Measurements from ENCODE around the gene SCGB1A1.
"Not testable (repeated sequence)": the region's sequence is repeated elsewhere in the genome, so short reads cannot be mapped to it uniquely, and the experiment has no call there.

- TF ChIP-seq, protein P1, sequence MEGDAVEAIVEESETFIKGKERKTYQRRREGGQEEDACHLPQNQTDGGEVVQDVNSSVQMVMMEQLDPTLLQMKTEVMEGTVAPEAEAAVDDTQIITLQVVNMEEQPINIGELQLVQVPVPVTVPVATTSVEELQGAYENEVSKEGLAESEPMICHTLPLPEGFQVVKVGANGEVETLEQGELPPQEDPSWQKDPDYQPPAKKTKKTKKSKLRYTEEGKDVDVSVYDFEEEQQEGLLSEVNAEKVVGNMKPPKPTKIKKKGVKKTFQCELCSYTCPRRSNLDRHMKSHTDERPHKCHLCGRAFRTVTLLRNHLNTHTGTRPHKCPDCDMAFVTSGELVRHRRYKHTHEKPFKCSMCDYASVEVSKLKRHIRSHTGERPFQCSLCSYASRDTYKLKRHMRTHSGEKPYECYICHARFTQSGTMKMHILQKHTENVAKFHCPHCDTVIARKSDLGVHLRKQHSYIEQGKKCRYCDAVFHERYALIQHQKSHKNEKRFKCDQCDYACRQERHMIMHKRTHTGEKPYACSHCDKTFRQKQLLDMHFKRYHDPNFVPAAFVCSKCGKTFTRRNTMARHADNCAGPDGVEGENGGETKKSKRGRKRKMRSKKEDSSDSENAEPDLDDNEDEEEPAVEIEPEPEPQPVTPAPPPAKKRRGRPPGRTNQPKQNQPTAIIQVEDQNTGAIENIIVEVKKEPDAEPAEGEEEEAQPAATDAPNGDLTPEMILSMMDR (IDR thresholded peaks at IDR 0.05), result not testable (repeated sequence)
- TF ChIP-seq POLR2A (IDR thresholded peaks at IDR 0.05), result not testable (repeated sequence)
Measured at GRCh38 chr11:62449912-62450311, 31.1 kb downstream of the SCGB1A1 start.

Data from vagina (tissue), 2 donors.